Measurements from ENCODE around the gene YPEL1. TPM values are rescaled to one million over a fixed set of nuclear protein-coding genes. Genes with fewer than 3 reads are reported as not detected.
A peak's percentile ranks its signal among the peaks of the same experiment; 100 is the strongest.

The YPEL1 gene
- total and polyA plus RNA-seq, 2 of the 13 experiments (the other 11 are each of a cell fraction or from before 2014, with no cell fraction given) = 0.33 to 2.5 TPM

DNA sequence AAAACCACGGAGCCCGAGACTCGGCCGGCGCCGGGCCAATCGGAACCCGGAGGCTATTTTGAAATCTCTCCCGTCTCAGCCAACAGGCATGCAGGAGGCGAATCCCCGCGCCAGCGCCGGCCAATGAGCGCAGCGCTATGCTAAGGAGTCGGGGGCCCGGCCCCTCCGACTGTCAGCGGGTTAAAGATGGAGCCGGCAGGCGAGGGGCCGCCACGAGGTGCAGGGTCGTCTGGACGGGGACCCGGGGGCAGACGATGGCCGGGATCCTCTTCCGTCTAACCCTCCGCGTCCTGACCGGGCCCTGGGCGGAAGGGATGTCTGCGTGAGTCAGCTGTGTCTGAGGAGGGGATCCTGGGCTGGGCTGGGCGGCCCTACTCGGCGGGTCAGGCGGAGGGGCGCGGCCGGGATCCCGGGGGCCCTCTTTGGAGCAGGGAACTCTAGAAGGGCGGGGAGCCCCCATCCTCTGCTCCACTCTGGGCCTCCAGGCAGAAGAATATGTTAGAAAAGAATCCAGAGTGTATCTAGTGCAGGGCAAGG lies 83.5 kb downstream of the YPEL1 start (continued):
- TF ChIP-seq, protein P1, sequence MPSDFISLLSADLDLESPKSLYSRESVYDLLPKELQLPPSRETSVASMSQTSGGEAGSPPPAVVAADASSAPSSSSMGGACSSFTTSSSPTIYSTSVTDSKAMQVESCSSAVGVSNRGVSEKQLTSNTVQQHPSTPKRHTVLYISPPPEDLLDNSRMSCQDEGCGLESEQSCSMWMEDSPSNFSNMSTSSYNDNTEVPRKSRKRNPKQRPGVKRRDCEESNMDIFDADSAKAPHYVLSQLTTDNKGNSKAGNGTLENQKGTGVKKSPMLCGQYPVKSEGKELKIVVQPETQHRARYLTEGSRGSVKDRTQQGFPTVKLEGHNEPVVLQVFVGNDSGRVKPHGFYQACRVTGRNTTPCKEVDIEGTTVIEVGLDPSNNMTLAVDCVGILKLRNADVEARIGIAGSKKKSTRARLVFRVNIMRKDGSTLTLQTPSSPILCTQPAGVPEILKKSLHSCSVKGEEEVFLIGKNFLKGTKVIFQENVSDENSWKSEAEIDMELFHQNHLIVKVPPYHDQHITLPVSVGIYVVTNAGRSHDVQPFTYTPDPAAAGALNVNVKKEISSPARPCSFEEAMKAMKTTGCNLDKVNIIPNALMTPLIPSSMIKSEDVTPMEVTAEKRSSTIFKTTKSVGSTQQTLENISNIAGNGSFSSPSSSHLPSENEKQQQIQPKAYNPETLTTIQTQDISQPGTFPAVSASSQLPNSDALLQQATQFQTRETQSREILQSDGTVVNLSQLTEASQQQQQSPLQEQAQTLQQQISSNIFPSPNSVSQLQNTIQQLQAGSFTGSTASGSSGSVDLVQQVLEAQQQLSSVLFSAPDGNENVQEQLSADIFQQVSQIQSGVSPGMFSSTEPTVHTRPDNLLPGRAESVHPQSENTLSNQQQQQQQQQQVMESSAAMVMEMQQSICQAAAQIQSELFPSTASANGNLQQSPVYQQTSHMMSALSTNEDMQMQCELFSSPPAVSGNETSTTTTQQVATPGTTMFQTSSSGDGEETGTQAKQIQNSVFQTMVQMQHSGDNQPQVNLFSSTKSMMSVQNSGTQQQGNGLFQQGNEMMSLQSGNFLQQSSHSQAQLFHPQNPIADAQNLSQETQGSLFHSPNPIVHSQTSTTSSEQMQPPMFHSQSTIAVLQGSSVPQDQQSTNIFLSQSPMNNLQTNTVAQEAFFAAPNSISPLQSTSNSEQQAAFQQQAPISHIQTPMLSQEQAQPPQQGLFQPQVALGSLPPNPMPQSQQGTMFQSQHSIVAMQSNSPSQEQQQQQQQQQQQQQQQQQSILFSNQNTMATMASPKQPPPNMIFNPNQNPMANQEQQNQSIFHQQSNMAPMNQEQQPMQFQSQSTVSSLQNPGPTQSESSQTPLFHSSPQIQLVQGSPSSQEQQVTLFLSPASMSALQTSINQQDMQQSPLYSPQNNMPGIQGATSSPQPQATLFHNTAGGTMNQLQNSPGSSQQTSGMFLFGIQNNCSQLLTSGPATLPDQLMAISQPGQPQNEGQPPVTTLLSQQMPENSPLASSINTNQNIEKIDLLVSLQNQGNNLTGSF (CRISPR knock-in tag; IDR thresholded peaks at IDR 0.05) = 0 out of 2 replicates have a peak, but pooled peaks have one; percentile 25
- TF ChIP-seq, protein P2, sequence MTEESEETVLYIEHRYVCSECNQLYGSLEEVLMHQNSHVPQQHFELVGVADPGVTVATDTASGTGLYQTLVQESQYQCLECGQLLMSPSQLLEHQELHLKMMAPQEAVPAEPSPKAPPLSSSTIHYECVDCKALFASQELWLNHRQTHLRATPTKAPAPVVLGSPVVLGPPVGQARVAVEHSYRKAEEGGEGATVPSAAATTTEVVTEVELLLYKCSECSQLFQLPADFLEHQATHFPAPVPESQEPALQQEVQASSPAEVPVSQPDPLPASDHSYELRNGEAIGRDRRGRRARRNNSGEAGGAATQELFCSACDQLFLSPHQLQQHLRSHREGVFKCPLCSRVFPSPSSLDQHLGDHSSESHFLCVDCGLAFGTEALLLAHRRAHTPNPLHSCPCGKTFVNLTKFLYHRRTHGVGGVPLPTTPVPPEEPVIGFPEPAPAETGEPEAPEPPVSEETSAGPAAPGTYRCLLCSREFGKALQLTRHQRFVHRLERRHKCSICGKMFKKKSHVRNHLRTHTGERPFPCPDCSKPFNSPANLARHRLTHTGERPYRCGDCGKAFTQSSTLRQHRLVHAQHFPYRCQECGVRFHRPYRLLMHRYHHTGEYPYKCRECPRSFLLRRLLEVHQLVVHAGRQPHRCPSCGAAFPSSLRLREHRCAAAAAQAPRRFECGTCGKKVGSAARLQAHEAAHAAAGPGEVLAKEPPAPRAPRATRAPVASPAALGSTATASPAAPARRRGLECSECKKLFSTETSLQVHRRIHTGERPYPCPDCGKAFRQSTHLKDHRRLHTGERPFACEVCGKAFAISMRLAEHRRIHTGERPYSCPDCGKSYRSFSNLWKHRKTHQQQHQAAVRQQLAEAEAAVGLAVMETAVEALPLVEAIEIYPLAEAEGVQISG (CRISPR knock-in tag; IDR thresholded peaks at IDR 0.05) = no peak
- TF ChIP-seq SOX6 (IDR thresholded peaks at IDR 0.05) (no peak), SOX6 (CRISPR knock-in tag; IDR thresholded peaks at IDR 0.05) (peak; percentile 3; the same call in 1 of the 2 replicates), KMT2B (CRISPR knock-in tag; IDR thresholded peaks at IDR 0.05) (peak; percentile 55), FOXK1 (CRISPR knock-in tag; IDR thresholded peaks at IDR 0.05; ENCODE audit: borderline replicate concordance, low read depth) (0 out of 2 replicates have a peak, but pooled peaks have one; percentile 27), SRF (IDR thresholded peaks at IDR 0.05; ENCODE audit: low read depth, low read length) (no peak), GATA4 (IDR thresholded peaks at IDR 0.05; ENCODE audit: borderline replicate concordance, low read depth) (no peak), ZNF883 (CRISPR knock-in tag; IDR thresholded peaks at IDR 0.05; ENCODE audit: not compliant biosample characterization) (peak; percentile 46), ARNT2 (CRISPR knock-in tag; IDR thresholded peaks at IDR 0.05; ENCODE audit: low read depth) (peak; percentile 82), SNRNP70 (IDR thresholded peaks at IDR 0.05; ENCODE audit: low read depth, low read length) (no peak), GLI4 (CRISPR knock-in tag; IDR thresholded peaks at IDR 0.05; ENCODE audit: borderline replicate concordance) (no peak), STAG1 (CRISPR knock-in tag; IDR thresholded peaks at IDR 0.05) (no peak), ZNF891 (CRISPR knock-in tag; IDR thresholded peaks at IDR 0.05) (peak; percentile 90), NFYB (CRISPR knock-in tag; IDR thresholded peaks at IDR 0.05) (peak; percentile 91), DR1 (CRISPR knock-in tag; IDR thresholded peaks at IDR 0.05) (no peak), KAT8 (CRISPR knock-in tag; IDR thresholded peaks at IDR 0.05) (peak; percentile 71)
- TF ChIP-seq, protein P3, sequence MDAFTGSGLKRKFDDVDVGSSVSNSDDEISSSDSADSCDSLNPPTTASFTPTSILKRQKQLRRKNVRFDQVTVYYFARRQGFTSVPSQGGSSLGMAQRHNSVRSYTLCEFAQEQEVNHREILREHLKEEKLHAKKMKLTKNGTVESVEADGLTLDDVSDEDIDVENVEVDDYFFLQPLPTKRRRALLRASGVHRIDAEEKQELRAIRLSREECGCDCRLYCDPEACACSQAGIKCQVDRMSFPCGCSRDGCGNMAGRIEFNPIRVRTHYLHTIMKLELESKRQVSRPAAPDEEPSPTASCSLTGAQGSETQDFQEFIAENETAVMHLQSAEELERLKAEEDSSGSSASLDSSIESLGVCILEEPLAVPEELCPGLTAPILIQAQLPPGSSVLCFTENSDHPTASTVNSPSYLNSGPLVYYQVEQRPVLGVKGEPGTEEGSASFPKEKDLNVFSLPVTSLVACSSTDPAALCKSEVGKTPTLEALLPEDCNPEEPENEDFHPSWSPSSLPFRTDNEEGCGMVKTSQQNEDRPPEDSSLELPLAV (CRISPR knock-in tag; conservative IDR thresholded peaks at IDR 0.05; ENCODE audit: low read depth) = no peak
- TF ChIP-seq, protein P4, sequence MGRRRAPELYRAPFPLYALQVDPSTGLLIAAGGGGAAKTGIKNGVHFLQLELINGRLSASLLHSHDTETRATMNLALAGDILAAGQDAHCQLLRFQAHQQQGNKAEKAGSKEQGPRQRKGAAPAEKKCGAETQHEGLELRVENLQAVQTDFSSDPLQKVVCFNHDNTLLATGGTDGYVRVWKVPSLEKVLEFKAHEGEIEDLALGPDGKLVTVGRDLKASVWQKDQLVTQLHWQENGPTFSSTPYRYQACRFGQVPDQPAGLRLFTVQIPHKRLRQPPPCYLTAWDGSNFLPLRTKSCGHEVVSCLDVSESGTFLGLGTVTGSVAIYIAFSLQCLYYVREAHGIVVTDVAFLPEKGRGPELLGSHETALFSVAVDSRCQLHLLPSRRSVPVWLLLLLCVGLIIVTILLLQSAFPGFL (CRISPR knock-in tag; IDR thresholded peaks at IDR 0.05) = no peak

Data from HepG2 (cell line).